ENCODE data around the gene SCARB1.

The SCARB1 gene

GRCh38 chr12:124746649-124747425, 116.8 kb downstream of the SCARB1 start:
- H3K27ac ChIP-seq (ENCODE audit: extremely low read depth, low read depth, low read length), result no peak overlapping the region
- no peak overlapping the region for H3K4me3 ChIP-seq (ENCODE audit: low read depth, low read length)
- H3K36me3 ChIP-seq (ENCODE audit: control insufficient read depth in 2 of 2, insufficient read depth in 1 of 2, low read length in 2 of 2), result no peaks in the 10 kb centered on the region
- POLR2A ChIA-PET, result interaction anchor here (1.1 to 1.3 kb wide), 2 partner anchors 26 to 358 kb away, joined by 4 read pairs; no protein-coding TSS in a partner anchor
- H3K9me3 ChIP-seq (ENCODE audit: control insufficient read depth, insufficient read depth, low read depth, low read length), result no peaks in the 10 kb centered on the region
- H3K4me1 ChIP-seq (ENCODE audit: control insufficient read depth, insufficient read depth, low read length), result peaks cover 5% of the 10 kb centered on the region; the same call in 1 of the 2 replicates
- TF ChIP-seq ZNF26 (tag by site-specific recombination; IDR thresholded peaks at IDR 0.05) (0 out of 2 replicates have a peak, but pooled peaks have one; percentile 4), SP7 (tag by site-specific recombination; IDR thresholded peaks at IDR 0.05) (0 out of 2 replicates have a peak, but pooled peaks have one; percentile 11), ZNF658 (tag by site-specific recombination; IDR thresholded peaks at IDR 0.05) (no peak), TCF7L2 (IDR thresholded peaks at IDR 0.05; ENCODE audit: borderline replicate concordance, low read depth, low read length) (no peak)
- CTCF ChIA-PET, result interaction anchor here (0.7 to 1.5 kb wide), 3 partner anchors 17 to 426 kb away, joined by 3 to 9 read pairs (median 3); no protein-coding TSS in a partner anchor

- H3K4me1 ChIP-seq (ENCODE audit: control insufficient read depth, insufficient read depth, low read length), result peaks cover 5% of the 10 kb centered on the region; the same call in 1 of the 2 replicates
- H3K9me3 ChIP-seq (ENCODE audit: control insufficient read depth, insufficient read depth, low read depth, low read length), result no peaks in the 10 kb centered on the region
- POLR2A ChIA-PET, result interaction anchor here (1.1 to 1.3 kb wide), 2 partner anchors 25 to 357 kb away, joined by 4 read pairs; no protein-coding TSS in a partner anchor
- H3K4me3 ChIP-seq (ENCODE audit: low read depth, low read length), result peak overlapping the region; percentile 24
- CTCF ChIA-PET, result interaction anchor here (0.7 to 1.5 kb wide), 5 partner anchors 18 to 426 kb away, joined by 3 to 9 read pairs (median 5); no protein-coding TSS in a partner anchor
- H3K27ac ChIP-seq (ENCODE audit: extremely low read depth, low read depth, low read length), result peak overlapping the region; percentile 57
- no peaks in the 10 kb centered on the region for H3K36me3 ChIP-seq (ENCODE audit: control insufficient read depth in 2 of 2, insufficient read depth in 1 of 2, low read length in 2 of 2)
- TF ChIP-seq ZNF623 (tag by site-specific recombination; IDR thresholded peaks at IDR 0.05) (no peak; the same call in 1 of the 2 replicates), ZBTB1 (tag by site-specific recombination; IDR thresholded peaks at IDR 0.05) (0 out of 2 replicates have a peak, but pooled peaks have one; percentile 18), ZNF701 (tag by site-specific recombination; IDR thresholded peaks at IDR 0.05) (no peak), GFI1B (tag by site-specific recombination; IDR thresholded peaks at IDR 0.05) (no peak), ZNF174 (tag by site-specific recombination; IDR thresholded peaks at IDR 0.05) (no peak), ZNF843 (tag by site-specific recombination; IDR thresholded peaks at IDR 0.05) (peak; percentile 69; the same call in 1 of the 2 replicates), WT1 (tag by site-specific recombination; IDR thresholded peaks at IDR 0.05) (peak; percentile 93), ZNF366 (tag by site-specific recombination; conservative IDR thresholded peaks at IDR 0.05) (peak; percentile 54), OSR2 (tag by site-specific recombination; IDR thresholded peaks at IDR 0.05) (peak; percentile 60; the same call in 1 of the 2 replicates), MYNN (tag by site-specific recombination; IDR thresholded peaks at IDR 0.05; ENCODE audit: borderline replicate concordance) (no peak), ZNF157 (tag by site-specific recombination; IDR thresholded peaks at IDR 0.05) (no peak), TCF7L2 (IDR thresholded peaks at IDR 0.05; ENCODE audit: borderline replicate concordance, low read depth, low read length) (no peak), ZNF324 (tag by site-specific recombination; IDR thresholded peaks at IDR 0.05) (peak; percentile 82; the same call in 1 of the 2 replicates), ZBTB44 (tag by site-specific recombination; IDR thresholded peaks at IDR 0.05) (peak; percentile 48; the same call in 1 of the 2 replicates), ZEB2 (tag by site-specific recombination; IDR thresholded peaks at IDR 0.05) (peak; percentile 85), ZNF394 (tag by site-specific recombination; IDR thresholded peaks at IDR 0.05; ENCODE audit: borderline replicate concordance) (no peak; the same call in 1 of the 2 replicates), ZBTB6 (tag by site-specific recombination; IDR thresholded peaks at IDR 0.05) (no peak), ZNF692 (tag by site-specific recombination; IDR thresholded peaks at IDR 0.05) (0 out of 2 replicates have a peak, but pooled peaks have one; percentile 58), ZNF274 (IDR thresholded peaks at IDR 0.05; ENCODE audit: low read length) (no peak), ZNF274 (tag by site-specific recombination; IDR thresholded peaks at IDR 0.05; ENCODE audit: borderline replicate concordance) (no peak), ZNF426 (tag by site-specific recombination; IDR thresholded peaks at IDR 0.05) (no peak)
Observed at GRCh38 chr12:124745891-124746570, 117.6 kb downstream of the SCARB1 start.
